BJ (cell line): Measurements from ENCODE around the gene MAFF. TPM values are rescaled to one million over a fixed set of nuclear protein-coding genes. Genes with fewer than 3 reads are reported as not detected.

Experiments
- CTCF ChIA-PET: fragments of 350-600 bp; formaldehyde crosslinking; extraction: SDS; loops from one replicate; lab custom pipeline; 2021; ENCODE audit warnings: antibody characterized with exemption, inconsistent platforms; lab: Yijun Ruan, JAX
- POLR2A ChIA-PET: fragments of 300-600 bp; sonication (Branson Sonifier 250); formaldehyde crosslinking; extraction: SDS; loops from one replicate; lab custom pipeline; 2021; ENCODE audit warnings: antibody characterized with exemption; lab: Charles Lee
- DNase-seq: peaks from one replicate; pipeline ENCODE4 v3.0.0-alpha.2; 2011; ENCODE audit warnings: low read depth
- H3K27me3 ChIP-seq: 2 replicates; pipeline ENCODE4 v1.6.0; 2011; ENCODE audit warnings: low read length; ENCODE audit not compliant: control insufficient read depth, insufficient read depth
- H3K36me3 ChIP-seq: 2 replicates; pipeline ENCODE4 v1.5.1; 2011; ENCODE audit warnings: low read length; ENCODE audit not compliant: control insufficient read depth, insufficient read depth
- H3K4me3 ChIP-seq: 2 replicates; pipeline ENCODE4 v1.5.1; 2011; ENCODE audit warnings: low read depth, mild to moderate bottlenecking, control low read depth, low read length
- CTCF ChIP-seq: IDR thresholded peaks from 2 replicates; pipeline ENCODE4 v1.5.1; 2011; ENCODE audit warnings: low read depth, mild to moderate bottlenecking, control low read depth, inconsistent platforms, low read length, moderate library complexity; ENCODE audit not compliant: insufficient read depth
- polyA plus RNA-seq: library from polyadenylated mRNA; depleted of rRNA; stranded (reverse); fragments of >200 nt; gene quantifications from 2 replicates; pipeline ENCODE4 v1.2.3, GENCODE V29; 2011

The MAFF gene
- polyA plus RNA-seq, 1 experiment = 14.8 TPM

DNA sequence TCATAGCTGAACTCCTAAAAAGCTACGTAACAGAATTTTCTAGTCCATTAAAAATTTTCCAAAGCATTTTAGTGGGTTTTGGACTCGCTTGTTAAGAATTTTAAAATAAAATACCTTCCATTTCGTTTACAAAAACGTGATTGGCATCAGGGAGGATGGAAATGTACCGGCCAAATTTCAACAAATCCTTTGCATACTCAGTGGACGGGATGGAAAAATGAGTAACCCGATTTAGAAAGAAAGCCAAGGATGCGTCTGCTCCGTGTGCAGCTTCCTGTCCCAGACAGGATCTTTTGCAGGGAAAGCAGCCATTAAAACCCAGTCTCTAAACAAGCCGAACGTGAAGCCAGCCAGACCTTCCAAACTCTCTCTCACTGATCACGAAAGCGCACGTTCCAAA, 55.4 kb downstream of the MAFF start:
- ChIA-PET CTCF (interaction anchor here (1.0 to 1.5 kb wide), 4 partner anchors 10 to 144 kb away, joined by 3 to 4 read pairs (median 4); no protein-coding TSS in a partner anchor), POLR2A (interaction anchor here (0.7 kb wide), 2 partner anchors 47 to 208 kb away, joined by 4 to 18 read pairs; no protein-coding TSS in a partner anchor)
- TF ChIP-seq CTCF = no peak

GRCh38 chr22:38257650-38258250, 56.0 kb downstream of the MAFF start:
- ChIA-PET CTCF (interaction anchor here (1.0 to 1.5 kb wide), 4 partner anchors 9 to 146 kb away, joined by 3 to 4 read pairs (median 3); no protein-coding TSS in a partner anchor), POLR2A (interaction anchor here (0.7 kb wide), 1 partner anchor 208 kb away, joined by 4 read pairs; no protein-coding TSS in a partner anchor)
- no peaks in the 10 kb centered on the region for H3K36me3 ChIP-seq
- no peak for TF ChIP-seq CTCF
- H3K4me3 ChIP-seq = peak overlapping the region; percentile 18; the same call in 1 of the 2 replicates
- no peaks in the 10 kb centered on the region for H3K27me3 ChIP-seq
- DNase-seq = no peak

More for the DNA sequence above, 55.4 kb downstream of the MAFF start:
- DNase-seq = peak; percentile 38
- H3K36me3 ChIP-seq = no peaks in the 10 kb centered on the region
- no peaks in the 10 kb centered on the region for H3K27me3 ChIP-seq
- H3K4me3 ChIP-seq = peak overlapping the region; percentile 18; the same call in 1 of the 2 replicates

DNA sequence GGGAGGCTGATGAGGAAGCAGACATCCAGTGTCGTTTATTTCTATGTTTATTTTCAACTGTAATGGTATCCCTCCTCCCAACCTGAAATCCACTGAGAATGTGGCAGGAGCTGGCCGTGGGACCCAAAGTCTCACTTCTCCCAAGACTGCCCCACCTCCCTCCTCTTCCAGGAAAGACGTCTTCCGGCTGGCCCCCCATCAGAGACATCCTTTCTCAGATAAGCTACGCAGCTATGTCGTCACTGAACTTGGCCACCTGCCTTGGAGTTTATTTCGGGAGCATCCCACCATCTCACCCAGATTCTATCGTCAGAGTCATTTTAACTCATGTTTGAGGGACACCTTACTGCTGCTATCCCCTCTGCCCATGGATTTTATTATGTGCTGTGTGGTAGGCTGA, 57.1 kb downstream of the MAFF start:
- no peak for TF ChIP-seq CTCF
- POLR2A ChIA-PET = no interaction called here
- no peaks in the 10 kb centered on the region for H3K27me3 ChIP-seq
- no peak overlapping the region for H3K4me3 ChIP-seq
- CTCF ChIA-PET = interaction anchor here (1.4 kb wide), 1 partner anchor 147 kb away, joined by 3 read pairs; no protein-coding TSS in a partner anchor
- DNase-seq = no peak
- H3K36me3 ChIP-seq = peaks cover 2% of the 10 kb centered on the region; the same call in 1 of the 2 replicates

DNA sequence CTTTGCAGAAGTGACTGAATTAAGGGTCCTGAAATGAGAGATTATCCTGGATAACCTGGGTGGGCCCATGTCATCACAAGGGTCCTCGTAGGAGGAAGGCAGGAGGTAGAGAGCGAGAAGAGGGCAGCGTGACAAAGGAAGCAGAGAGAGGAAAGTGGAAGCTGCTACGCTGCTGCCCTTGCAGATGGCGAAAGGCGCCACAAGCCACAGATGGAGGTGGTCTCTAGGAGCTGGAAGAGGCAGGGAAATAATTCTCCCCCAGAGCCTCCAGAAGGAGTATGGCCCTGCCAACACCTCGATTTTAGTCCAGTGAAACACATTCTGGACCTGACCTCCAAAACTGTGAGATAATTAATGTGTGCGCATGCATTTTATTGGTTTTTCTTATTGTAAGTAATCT, 57.6 kb downstream of the MAFF start:
- CTCF ChIA-PET = interaction anchor here (1.4 kb wide), 1 partner anchor 148 kb away, joined by 3 read pairs; no protein-coding TSS in a partner anchor
- no peak for TF ChIP-seq CTCF

More for the DNA sequence above, 57.6 kb downstream of the MAFF start:
- H3K4me3 ChIP-seq = no peak overlapping the region
- POLR2A ChIA-PET = no interaction called here
- H3K27me3 ChIP-seq = no peaks in the 10 kb centered on the region
- DNase-seq = no peak
- H3K36me3 ChIP-seq = peaks cover 2% of the 10 kb centered on the region; the same call in 1 of the 2 replicates
